IMR-90 (cell line): ENCODE data around the gene TENM3. TPM values are rescaled to one million over a fixed set of nuclear protein-coding genes. Genes with fewer than 3 reads are reported as not detected.

Experiments used
- ATAC-seq: fragments of 200-7000 bp; cut with Tn5 transposase; 2 replicates; pipeline ENCODE4 v1.9.1; 2020; ENCODE audit warnings: low read depth, mild to moderate bottlenecking, moderate library complexity
- BruUV-seq: library from RNA; stranded (reverse); fragments of 400-500 nt; replicated peaks from 2 replicates; lab custom pipeline; 2021; lab: Mats Ljungman, UMichigan
- CTCF ChIA-PET: fragments of 300-600 bp; formaldehyde crosslinking; extraction: SDS; loops from one replicate; lab custom pipeline; 2021; ENCODE audit warnings: antibody characterized with exemption; lab: Yijun Ruan, JAX
- POLR2A ChIA-PET: fragments of 300-600 bp; sonication (Branson Sonifier 250); formaldehyde crosslinking; loops from one replicate; lab custom pipeline; 2022; ENCODE audit warnings: antibody characterized with exemption; ENCODE audit not compliant: unreplicated experiment; lab: Charles Lee
- DNase-seq: peaks from one replicate; pipeline ENCODE4 v3.0.0; 2013
- H2AFZ ChIP-seq: replicated peaks from 2 replicates; pipeline ENCODE3; 2013; ENCODE audit warnings: low read length, mild to moderate bottlenecking; ENCODE audit not compliant: poor library complexity
- H2AK5ac ChIP-seq: 2 replicates; pipeline ENCODE4 v1.6.1; 2013; ENCODE audit warnings: low read depth, low read length, inconsistent platforms
- H2AK9ac ChIP-seq: replicated peaks from 2 replicates; pipeline ENCODE3; 2013; ENCODE audit warnings: mild to moderate bottlenecking, low read depth, low read length, moderate library complexity; ENCODE audit not compliant: poor library complexity
- H2BK120ac ChIP-seq: 2 replicates; pipeline ENCODE4 v1.6.1; 2013; ENCODE audit warnings: low read depth, low read length, inconsistent platforms
- H2BK15ac ChIP-seq: 3 replicates; pipeline ENCODE4 v1.6.1; 2013; ENCODE audit warnings: low read depth, low read length, inconsistent platforms
- H2BK20ac ChIP-seq: 2 replicates; pipeline ENCODE4 v1.6.1; 2013; ENCODE audit warnings: low read depth, mild to moderate bottlenecking, inconsistent platforms, low read length, moderate library complexity
- H2BK5ac ChIP-seq: 2 replicates; pipeline ENCODE4 v1.6.1; 2013; ENCODE audit warnings: mild to moderate bottlenecking, low read depth, low read length, inconsistent platforms; ENCODE audit not compliant: poor library complexity, severe bottlenecking
- H3K14ac ChIP-seq: replicated peaks from 2 replicates; pipeline ENCODE4 v1.6.1; 2013; ENCODE audit warnings: low read depth, low read length, inconsistent platforms
- H3K18ac ChIP-seq: 2 replicates; pipeline ENCODE4 v1.6.1; 2013; ENCODE audit warnings: low read depth, low read length, control low read depth
- H3K23ac ChIP-seq: 2 replicates; pipeline ENCODE4 v1.6.1; 2013; ENCODE audit warnings: low read depth, low read length, inconsistent platforms
- H3K27ac ChIP-seq: 2 replicates; pipeline ENCODE4 v1.5.1; 2013; ENCODE audit warnings: mild to moderate bottlenecking, control low read depth, low read length; ENCODE audit not compliant: insufficient read depth
- H3K27me3 ChIP-seq: 2 replicates; pipeline ENCODE4 v1.6.1; 2013; ENCODE audit warnings: low read length; ENCODE audit not compliant: control insufficient read depth, insufficient read depth
- H3K36me3 ChIP-seq: 2 replicates; pipeline ENCODE4 v1.6.1; 2013; ENCODE audit warnings: low read length, mixed read lengths; ENCODE audit not compliant: control insufficient read depth, insufficient read depth
- H3K4ac ChIP-seq: 2 replicates; pipeline ENCODE4 v1.6.1; 2013; ENCODE audit warnings: low read depth, low read length, inconsistent platforms
- H3K4me1 ChIP-seq: 2 replicates; pipeline ENCODE4 v1.6.1; 2013; ENCODE audit warnings: low read length, mixed read lengths; ENCODE audit not compliant: control insufficient read depth, insufficient read depth
- H3K4me2 ChIP-seq: 2 replicates; pipeline ENCODE4 v1.6.1; 2013; ENCODE audit warnings: low read depth, mild to moderate bottlenecking, control low read depth, low read length, moderate library complexity
- H3K4me3 ChIP-seq: 2 replicates; pipeline ENCODE4 v1.5.1; 2013; ENCODE audit warnings: low read depth, mild to moderate bottlenecking, control low read depth, low read length, moderate library complexity; ENCODE audit not compliant: insufficient read depth
- H3K56ac ChIP-seq: 2 replicates; pipeline ENCODE4 v1.6.1; 2013; ENCODE audit warnings: low read length, inconsistent platforms; ENCODE audit not compliant: insufficient read depth; ENCODE audit errors: extremely low read depth
- H3K79me1 ChIP-seq, 2 experiments: 2 replicates each; pipeline ENCODE4 v1.6.1; 2013; ENCODE audit warnings: low read length in 2 of 2, inconsistent platforms in 1 of 2, low read depth in 1 of 2
- H3K9ac ChIP-seq: 2 replicates; pipeline ENCODE4 v1.6.1; 2013; ENCODE audit warnings: low read depth, low read length, control low read depth
- H3K9me1 ChIP-seq: 2 replicates; pipeline ENCODE4 v1.6.1; 2013; ENCODE audit warnings: low read length, inconsistent platforms; ENCODE audit not compliant: insufficient read depth
- H3K9me3 ChIP-seq: 2 replicates; pipeline ENCODE4 v1.6.1; 2013; ENCODE audit warnings: low read length; ENCODE audit not compliant: control insufficient read depth, insufficient read depth
- H4K20me1 ChIP-seq: 2 replicates; pipeline ENCODE4 v1.6.1; 2013; ENCODE audit warnings: low read length, inconsistent platforms; ENCODE audit not compliant: insufficient read depth
- H4K5ac ChIP-seq: 2 replicates; pipeline ENCODE4 v1.6.1; 2013; ENCODE audit warnings: mild to moderate bottlenecking, low read depth, low read length, control low read depth
- H4K8ac ChIP-seq, 2 experiments: 2 replicates each; pipeline ENCODE4 v1.6.1; 2013; ENCODE audit warnings: low read depth in 2 of 2, low read length in 2 of 2, control low read depth in 1 of 2, inconsistent platforms in 1 of 2
- H4K91ac ChIP-seq: 2 replicates; pipeline ENCODE4 v1.6.1; 2013; ENCODE audit warnings: low read depth, low read length, inconsistent platforms; ENCODE audit not compliant: insufficient read depth
- CTCF ChIP-seq: conservative IDR thresholded peaks from 2 replicates; pipeline ENCODE4 v1.5.1; 2012; ENCODE audit warnings: mild to moderate bottlenecking, low read depth, low read length, improper control_type of control experiment
- MAZ ChIP-seq: IDR thresholded peaks from 2 replicates; pipeline ENCODE4 v1.6.1; 2012; ENCODE audit warnings: low read depth, mild to moderate bottlenecking, low read length, improper control_type of control experiment, moderate library complexity, borderline replicate concordance
- NFE2L2 ChIP-seq: fragments of 150-350 bp; IDR thresholded peaks from 2 replicates; pipeline ENCODE4 v1.6.1; 2016; ENCODE audit warnings: low read depth, mild to moderate bottlenecking, low read length
- RCOR1 ChIP-seq: IDR thresholded peaks from 2 replicates; pipeline ENCODE4 v1.6.1; 2012; ENCODE audit warnings: mild to moderate bottlenecking, low read length, improper control_type of control experiment; ENCODE audit not compliant: insufficient replicate concordance
- RFX5 ChIP-seq: IDR thresholded peaks from 2 replicates; pipeline ENCODE4 v1.8.0; 2012; ENCODE audit warnings: low read depth, mild to moderate bottlenecking, low read length, moderate library complexity
- SMC3 ChIP-seq: fragments of 150-350 bp; IDR thresholded peaks from 2 replicates; pipeline ENCODE4 v1.6.1; 2016; ENCODE audit warnings: low read depth, mild to moderate bottlenecking, antibody characterized with exemption, low read length, moderate library complexity
- WGBS, 2 experiments: methylation state at CpG; one replicate each; pipeline versions ENCODE4 v1.1.5 to v1.1.7; 2013; ENCODE audit warnings: missing lambda C conversion rate in 2 of 2; ENCODE audit not compliant: insufficient read length in 1 of 2; ENCODE audit errors: extremely low coverage in 2 of 2; 5-methylcytosine and 5-hydroxymethylcytosine counted together
- dilution Hi-C: fragments of 300-500 bp; cut with HindIII; formaldehyde crosslinking; loops from one replicate; pipeline ENCODE4 v1.14.3; 2018; ENCODE audit warnings: low sequenced_read_pairs; ENCODE audit not compliant: unreplicated experiment
- in situ Hi-C: fragments of 300-500 bp; cut with MboI; formaldehyde crosslinking; loops from 3 replicates; pipeline ENCODE4 v1.14.3; 2019; ENCODE audit warnings: low sequenced_read_pairs, inconsistent platforms, mixed read lengths
- intact Hi-C: fragments of 100-400 bp; cut with micrococcal nuclease; formaldehyde crosslinking; loops from 2 replicates; pipeline ENCODE4 v1.10.0; 2022
- polyA plus RNA-seq, 3 experiments: library from polyadenylated mRNA; depleted of rRNA; stranded (reverse); fragments of >200 nt; gene quantifications; 2 replicates each; pipeline ENCODE4 v1.2.3, GENCODE V29; 2012; ENCODE audit warnings: low replicate concordance in 1 of 3
- total RNA-seq: library from RNA; depleted of rRNA; stranded (reverse); fragments of >200 nt; gene quantifications from 2 replicates; pipeline ENCODE4 v1.2.3, GENCODE V29; 2012
- TF ChIP-seq, protein P1 (sequence below): fragments of 150-350 bp; IDR thresholded peaks from 2 replicates; pipeline ENCODE4 v1.6.1; 2016; ENCODE audit warnings: low read depth, mild to moderate bottlenecking, low read length, moderate library complexity, borderline replicate concordance

TENM3 gene
- total and polyA plus RNA-seq, 2 of the 4 experiments (the other 2 are of a cell fraction), result 29.9 to 173 TPM

- in situ Hi-C loops (no loop called here), intact Hi-C loops (loop anchor here (10.0 kb wide), 1 partner anchor 776 kb away; no protein-coding TSS in a partner anchor), dilution Hi-C loops (no loop called here)
- no peak overlapping the region for H3K27ac ChIP-seq
- no peak for ATAC-seq
- H4K91ac ChIP-seq, result no peak overlapping the region
- no peak overlapping the region for H2BK20ac ChIP-seq
- CTCF ChIA-PET, result no interaction called here
- H2BK120ac ChIP-seq, result no peak overlapping the region
- no peaks in the 10 kb centered on the region for H4K20me1 ChIP-seq
- H2AFZ ChIP-seq, result no peak overlapping the region
- WGBS, 2 experiments, result no CpG with 5 or more reads among the region's 2 CpGs
- no peak overlapping the region for H3K9ac ChIP-seq
- no peak overlapping the region for H2BK15ac ChIP-seq
- no peaks in the 10 kb centered on the region for H3K27me3 ChIP-seq
- POLR2A ChIA-PET, result no interaction called here
- peaks cover 4% of the 10 kb centered on the region for H3K4me1 ChIP-seq
- H3K23ac ChIP-seq, result no peak overlapping the region
- BruUV-seq, result no TSS peak
- H3K56ac ChIP-seq, result no peak overlapping the region
- H3K4me2 ChIP-seq, result no peak overlapping the region
- no peak overlapping the region for H3K4me3 ChIP-seq
- no peaks in the 10 kb centered on the region for H3K36me3 ChIP-seq
- H3K9me3 ChIP-seq, result peaks cover 2% of the 10 kb centered on the region; the same call in 1 of the 2 replicates
- no peak overlapping the region for H3K14ac ChIP-seq
- no peak for DNase-seq
- TF ChIP-seq RCOR1 (no peak), CTCF (no peak), MAZ (no peak), RFX5 (no peak), NFE2L2 (no peak), SMC3 (no peak)
- TF ChIP-seq, protein P1, sequence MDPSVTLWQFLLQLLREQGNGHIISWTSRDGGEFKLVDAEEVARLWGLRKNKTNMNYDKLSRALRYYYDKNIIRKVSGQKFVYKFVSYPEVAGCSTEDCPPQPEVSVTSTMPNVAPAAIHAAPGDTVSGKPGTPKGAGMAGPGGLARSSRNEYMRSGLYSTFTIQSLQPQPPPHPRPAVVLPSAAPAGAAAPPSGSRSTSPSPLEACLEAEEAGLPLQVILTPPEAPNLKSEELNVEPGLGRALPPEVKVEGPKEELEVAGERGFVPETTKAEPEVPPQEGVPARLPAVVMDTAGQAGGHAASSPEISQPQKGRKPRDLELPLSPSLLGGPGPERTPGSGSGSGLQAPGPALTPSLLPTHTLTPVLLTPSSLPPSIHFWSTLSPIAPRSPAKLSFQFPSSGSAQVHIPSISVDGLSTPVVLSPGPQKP, result no peak
- H3K79me1 ChIP-seq, result peaks cover 9 to 15% of the 10 kb centered on the region in 2 experiments; a peak in 3 of 4 replicates
- no peak overlapping the region for H4K8ac ChIP-seq
- H4K5ac ChIP-seq, result no peak overlapping the region
- no peak overlapping the region for H2AK9ac ChIP-seq
- H2AK5ac ChIP-seq, result no peak overlapping the region
- no peak overlapping the region for H2BK5ac ChIP-seq
- H3K9me1 ChIP-seq, result peaks cover 4% of the 10 kb centered on the region
- no peak overlapping the region for H3K4ac ChIP-seq
- no peak overlapping the region for H3K18ac ChIP-seq
Observed at GRCh38 chr4:182488896-182489295, 245.7 kb downstream of the TENM3 start.
